ACC112 (cell line): Measurements from ENCODE around the gene TMEM242.

Experiments
- H2AFZ ChIP-seq: fragments of 200-600 bp; sonication (generic); one replicate; pipeline ENCODE4 v1.6.0; 2017; ENCODE audit warnings: antibody characterized with exemption, low read length; ENCODE audit not compliant: unreplicated experiment
- H3K27ac ChIP-seq: fragments of 200-600 bp; sonication (generic); 2 replicates; pipeline ENCODE4 v1.5.1; 2014; ENCODE audit warnings: low read depth, mild to moderate bottlenecking, antibody characterized with exemption, low read length, moderate library complexity
- H3K27me3 ChIP-seq: fragments of 200-600 bp; sonication (generic); 2 replicates; pipeline ENCODE4 v1.6.1; 2014; ENCODE audit warnings: mild to moderate bottlenecking, antibody characterized with exemption, low read length, moderate library complexity, mixed read lengths; ENCODE audit not compliant: insufficient read depth
- H3K36me3 ChIP-seq: fragments of 200-600 bp; sonication (generic); 2 replicates; pipeline ENCODE4 v1.6.1; 2016; ENCODE audit warnings: mild to moderate bottlenecking, antibody characterized with exemption, low read length, moderate library complexity, mixed read lengths; ENCODE audit not compliant: insufficient read depth
- H3K4me1 ChIP-seq: fragments of 200-600 bp; sonication (generic); one replicate; pipeline ENCODE4 v1.6.1; 2016; ENCODE audit warnings: low read length, mixed read lengths; ENCODE audit not compliant: insufficient read depth, unreplicated experiment, control insufficient read depth
- H3K4me3 ChIP-seq: fragments of 200-600 bp; sonication (generic); 2 replicates; pipeline ENCODE4 v1.5.1; 2014; ENCODE audit warnings: mild to moderate bottlenecking, low read depth, low read length
- H3K79me2 ChIP-seq: fragments of 200-600 bp; sonication (generic); one replicate; pipeline ENCODE4 v1.6.0; 2016; ENCODE audit warnings: low read length; ENCODE audit not compliant: control insufficient read depth, unreplicated experiment, insufficient read depth

Gene TMEM242

DNA sequence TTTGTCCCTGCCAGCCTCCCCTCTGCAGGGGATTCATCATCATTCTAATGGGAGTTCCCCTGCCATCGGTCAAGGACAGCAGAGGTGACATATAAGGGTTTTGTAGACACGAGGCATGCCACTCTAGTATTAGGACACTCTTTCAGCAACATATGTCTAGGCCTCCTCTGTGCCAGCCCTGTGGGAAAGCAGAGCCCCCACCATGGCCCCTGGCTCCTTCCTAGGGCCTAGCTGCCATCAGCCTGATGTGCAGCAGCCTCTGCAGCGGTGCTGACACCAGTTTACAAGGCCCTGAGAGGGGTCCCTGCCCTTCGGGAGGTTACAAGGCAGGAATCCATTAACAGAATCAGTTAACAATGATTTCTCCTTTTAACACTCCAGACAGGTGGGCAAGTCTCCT lies 32.5 kb downstream of the TMEM242 start:
- no peaks in the 10 kb centered on the region for H3K36me3 ChIP-seq
- no peak overlapping the region for H2AFZ ChIP-seq
- H3K27me3 ChIP-seq = no peaks in the 10 kb centered on the region
- no peaks in the 10 kb centered on the region for H3K4me1 ChIP-seq
- no peaks in the 10 kb centered on the region for H3K79me2 ChIP-seq
- no peak overlapping the region for H3K4me3 ChIP-seq
- H3K27ac ChIP-seq = no peak overlapping the region

DNA sequence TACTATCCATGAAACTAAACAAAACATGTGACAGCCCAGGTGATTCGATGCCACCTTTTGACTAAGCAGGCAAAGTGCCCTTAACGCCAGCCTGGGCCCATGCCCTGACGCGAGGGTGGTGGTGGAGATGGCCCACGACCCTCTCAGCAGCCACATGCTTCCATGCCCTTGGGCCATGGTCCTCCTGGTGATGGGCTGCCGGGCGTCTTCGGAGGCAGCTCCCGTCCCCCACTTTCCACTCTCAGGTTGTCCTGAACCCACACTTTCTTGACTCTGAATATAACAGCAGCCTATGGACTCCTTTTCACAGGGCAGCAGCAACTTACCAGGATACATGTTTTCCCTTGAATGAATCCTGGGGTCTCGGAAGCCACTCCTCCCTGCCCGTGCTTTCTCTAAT lies 33.6 kb downstream of the TMEM242 start:
- no peaks in the 10 kb centered on the region for H3K36me3 ChIP-seq
- H3K79me2 ChIP-seq = no peaks in the 10 kb centered on the region
- no peaks in the 10 kb centered on the region for H3K4me1 ChIP-seq
- no peaks in the 10 kb centered on the region for H3K27me3 ChIP-seq
- H3K4me3 ChIP-seq = no peak overlapping the region
- H2AFZ ChIP-seq = no peak overlapping the region
- no peak overlapping the region for H3K27ac ChIP-seq

DNA sequence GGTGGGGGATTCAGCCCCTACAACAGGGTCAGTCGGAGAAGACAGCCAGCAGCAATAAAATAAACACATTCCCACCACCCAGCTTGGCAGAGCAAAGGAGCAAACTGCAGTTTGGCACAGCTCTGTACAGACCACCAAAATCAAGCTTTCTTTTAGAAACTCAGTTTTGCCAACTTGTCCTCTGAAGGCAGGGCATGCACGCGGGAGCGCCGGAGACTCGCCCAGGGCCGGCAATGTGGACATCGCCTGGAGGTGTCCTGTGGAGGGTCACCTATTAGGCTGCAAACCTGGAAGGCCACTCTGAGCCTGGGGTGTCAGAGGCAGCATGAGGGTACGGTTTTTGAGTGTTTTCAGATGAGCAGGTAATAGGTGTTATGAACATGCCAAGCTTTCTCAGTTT lies 34.7 kb downstream of the TMEM242 start:
- Histone ChIP-seq H3K36me3 (no peaks in the 10 kb centered on the region), H3K27ac (no peak overlapping the region), H3K79me2 (no peaks in the 10 kb centered on the region), H3K4me3 (no peak overlapping the region), H3K4me1 (no peaks in the 10 kb centered on the region), H2AFZ (no peak overlapping the region), H3K27me3 (no peaks in the 10 kb centered on the region)

DNA sequence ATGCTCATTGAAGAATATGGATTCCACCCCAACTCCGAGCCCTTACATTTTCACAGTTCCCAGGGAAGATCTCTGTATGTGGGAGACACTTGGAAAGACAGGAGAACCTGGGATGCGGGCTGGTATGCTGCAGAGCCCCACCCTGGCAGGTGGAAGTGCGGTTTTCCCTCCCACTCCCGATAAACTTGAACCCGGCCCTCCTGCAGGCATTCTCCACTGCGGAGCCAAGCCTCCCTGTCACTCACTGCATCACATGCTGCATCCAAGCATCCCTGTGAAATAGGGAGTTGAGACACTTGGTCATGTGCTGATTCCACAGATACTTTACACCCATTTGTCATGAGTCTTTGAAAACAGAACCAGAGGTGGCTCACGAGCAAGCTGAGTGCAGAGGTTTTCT lies 35.4 kb downstream of the TMEM242 start:
- Histone ChIP-seq H3K36me3 (no peaks in the 10 kb centered on the region), H3K4me1 (no peaks in the 10 kb centered on the region), H3K27ac (no peak overlapping the region), H3K4me3 (no peak overlapping the region), H3K79me2 (no peaks in the 10 kb centered on the region), H3K27me3 (no peaks in the 10 kb centered on the region), H2AFZ (no peak overlapping the region)

DNA sequence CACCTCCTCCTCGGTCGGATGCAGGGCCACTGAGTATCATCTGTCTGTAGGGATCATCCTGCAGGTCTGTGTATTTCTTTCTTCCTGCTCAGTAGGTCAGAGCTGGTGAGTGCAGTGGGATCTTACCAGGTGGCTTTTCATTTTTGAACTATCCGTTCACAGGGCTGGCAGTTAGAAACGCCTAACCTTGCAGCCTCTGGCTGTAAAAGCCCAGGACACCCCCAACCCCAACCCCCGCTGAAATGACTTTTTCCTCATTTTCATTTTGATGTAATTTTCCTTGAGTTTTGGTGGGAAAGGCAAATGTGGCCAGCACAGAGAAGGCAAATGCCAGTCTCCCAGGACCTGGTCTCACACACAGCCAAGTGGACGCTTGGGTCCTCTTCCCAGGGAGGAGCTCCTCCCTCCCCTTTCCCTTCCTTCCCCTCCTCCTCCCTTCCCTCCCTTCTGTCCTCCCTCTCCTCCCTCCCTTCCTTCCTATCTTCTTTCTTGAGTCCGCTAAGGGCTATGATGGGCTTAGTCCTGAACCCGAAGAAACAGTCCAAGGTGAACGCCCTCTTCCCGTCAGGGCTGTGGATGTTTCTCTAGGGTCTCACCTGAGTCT lies 36.0 kb downstream of the TMEM242 start:
- Histone ChIP-seq H3K4me1 (no peaks in the 10 kb centered on the region), H3K27me3 (no peaks in the 10 kb centered on the region), H3K36me3 (no peaks in the 10 kb centered on the region), H3K79me2 (no peaks in the 10 kb centered on the region), H2AFZ (no peak overlapping the region), H3K27ac (no peak overlapping the region), H3K4me3 (no peak overlapping the region)

DNA sequence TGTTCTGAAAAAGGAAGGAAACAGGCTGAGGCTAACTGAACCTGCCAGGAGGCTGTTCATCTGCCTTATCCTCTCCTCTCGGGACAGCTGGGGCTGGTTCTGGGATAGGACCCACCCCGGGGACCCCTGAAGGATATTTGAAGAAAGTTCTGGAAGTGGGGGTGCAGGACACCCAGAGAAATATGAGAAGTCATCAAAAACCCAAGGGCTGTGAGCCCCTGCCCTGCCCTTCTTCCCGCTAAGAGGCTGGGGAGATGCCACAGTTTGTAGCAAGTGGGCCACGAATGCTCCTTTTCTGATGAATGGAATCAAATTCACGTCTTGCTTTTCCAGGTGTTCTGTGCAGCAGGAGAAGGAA lies 37.9 kb downstream of the TMEM242 start:
- H3K79me2 ChIP-seq = no peaks in the 10 kb centered on the region
- no peaks in the 10 kb centered on the region for H3K4me1 ChIP-seq
- no peak overlapping the region for H3K4me3 ChIP-seq
- H3K27me3 ChIP-seq = no peaks in the 10 kb centered on the region
- no peak overlapping the region for H2AFZ ChIP-seq
- no peaks in the 10 kb centered on the region for H3K36me3 ChIP-seq
- no peak overlapping the region for H3K27ac ChIP-seq

DNA sequence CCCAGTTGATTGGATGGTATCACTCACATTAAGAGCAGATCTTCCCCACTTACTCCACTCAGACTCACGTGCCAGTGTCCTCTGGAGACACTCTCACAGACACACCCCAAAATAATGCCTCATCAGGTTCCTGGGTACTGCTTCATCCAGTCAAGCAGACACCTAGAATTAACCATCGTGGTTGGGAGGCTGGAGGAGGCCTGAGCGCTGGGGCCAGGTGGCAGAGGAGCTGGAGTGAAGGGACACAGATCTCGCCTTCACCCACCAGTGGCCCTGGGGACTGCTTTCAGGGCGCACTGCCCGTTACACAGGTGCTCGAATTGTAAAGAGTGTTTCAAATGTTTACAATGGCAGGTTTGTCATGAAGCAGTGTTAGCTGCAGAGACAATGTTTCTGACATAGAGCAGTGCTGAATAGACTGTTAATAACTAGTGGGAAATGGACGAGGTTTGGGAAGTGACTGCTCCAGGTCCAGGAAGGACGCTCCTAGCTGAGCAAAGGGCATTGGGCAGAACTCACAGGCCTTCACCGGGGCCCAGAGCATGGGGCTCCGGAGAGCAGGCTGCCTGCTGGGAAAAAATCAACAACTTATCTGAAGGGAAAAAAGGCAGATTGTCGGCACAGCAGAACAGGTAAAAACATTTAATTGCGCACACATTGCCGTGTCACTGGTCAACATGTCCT lies 38.4 kb downstream of the TMEM242 start:
- Histone ChIP-seq H3K27me3 (no peaks in the 10 kb centered on the region), H2AFZ (no peak overlapping the region), H3K4me3 (no peak overlapping the region)

DNA sequence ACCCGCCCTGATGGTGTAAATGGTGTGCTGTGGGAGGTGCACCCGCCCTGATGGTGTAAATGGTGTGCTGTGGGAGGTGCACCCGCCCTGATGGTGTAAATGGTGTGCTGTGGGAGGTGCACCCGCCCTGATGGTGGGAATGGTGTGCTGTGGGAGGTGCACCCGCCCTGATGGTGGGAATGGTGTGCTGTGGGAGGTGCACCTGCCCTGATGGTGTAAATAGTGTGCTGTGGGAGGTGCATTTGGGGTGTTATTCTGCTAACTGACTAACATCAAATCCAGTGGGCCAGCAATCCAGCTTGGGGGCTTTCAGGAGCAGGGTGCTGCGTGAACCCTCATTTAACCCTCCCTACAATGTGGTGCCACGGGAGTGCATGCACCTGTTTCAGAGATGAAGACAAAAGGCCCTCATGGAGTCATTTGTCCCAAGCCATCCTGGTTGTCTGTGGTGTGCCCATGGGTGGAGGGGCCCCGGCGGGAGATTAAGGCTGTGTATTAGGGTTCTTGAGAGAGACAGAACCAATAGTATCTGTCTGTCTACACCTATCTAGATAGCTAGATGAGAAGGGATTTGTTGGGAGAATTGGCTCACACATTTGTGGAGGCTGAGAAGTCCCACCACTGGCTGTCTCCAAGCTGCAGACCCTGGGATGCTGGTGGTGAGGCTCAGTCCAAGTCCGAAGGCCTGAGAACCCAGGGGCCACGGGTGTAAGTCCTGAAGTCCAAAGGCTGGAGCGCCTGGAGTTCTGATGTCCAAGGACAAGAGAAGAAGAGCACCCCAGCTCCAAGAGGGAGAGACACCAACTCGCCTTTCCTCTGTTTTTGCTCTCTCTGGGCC lies 39.2 kb downstream of the TMEM242 start:
- no peak overlapping the region for H2AFZ ChIP-seq

More for the DNA sequence above, 38.4 kb downstream of the TMEM242 start:
- H3K27ac ChIP-seq = no peak overlapping the region
- H3K79me2 ChIP-seq = no peaks in the 10 kb centered on the region
- H3K36me3 ChIP-seq = no peaks in the 10 kb centered on the region
- no peaks in the 10 kb centered on the region for H3K4me1 ChIP-seq

DNA sequence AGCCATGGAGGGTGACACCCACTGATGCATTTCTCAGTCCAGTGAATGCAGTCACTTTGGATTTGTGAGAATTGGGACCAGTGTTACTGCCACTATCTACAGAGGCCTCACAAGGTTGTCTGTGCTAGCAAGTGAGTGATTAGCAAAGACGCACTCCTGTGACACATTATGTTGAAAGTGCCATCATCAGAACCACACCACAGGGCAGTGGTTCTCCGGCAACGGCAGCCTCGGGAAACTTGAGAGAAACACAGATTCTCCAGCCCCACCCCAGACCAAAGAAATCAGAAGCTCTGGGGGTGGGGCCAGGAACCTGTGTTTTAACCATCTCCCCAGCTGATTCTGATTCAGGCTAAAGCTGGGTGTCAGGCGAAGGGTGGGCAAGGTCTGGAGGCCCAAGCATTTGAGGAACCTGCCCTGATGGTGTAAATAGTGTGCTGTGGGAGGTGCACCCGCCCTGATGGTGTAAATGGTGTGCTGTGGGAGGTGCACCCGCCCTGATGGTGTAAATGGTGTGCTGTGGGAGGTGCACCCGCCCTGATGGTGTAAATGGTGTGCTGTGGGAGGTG lies 39.9 kb downstream of the TMEM242 start:
- Histone ChIP-seq H2AFZ (no peak overlapping the region), H3K27me3 (no peaks in the 10 kb centered on the region)

More for the DNA sequence above, 39.2 kb downstream of the TMEM242 start:
- no peaks in the 10 kb centered on the region for H3K79me2 ChIP-seq
- H3K27ac ChIP-seq = no peak overlapping the region
- H3K27me3 ChIP-seq = no peaks in the 10 kb centered on the region
- no peak overlapping the region for H3K4me3 ChIP-seq
- no peaks in the 10 kb centered on the region for H3K4me1 ChIP-seq
- H3K36me3 ChIP-seq = no peaks in the 10 kb centered on the region

DNA sequence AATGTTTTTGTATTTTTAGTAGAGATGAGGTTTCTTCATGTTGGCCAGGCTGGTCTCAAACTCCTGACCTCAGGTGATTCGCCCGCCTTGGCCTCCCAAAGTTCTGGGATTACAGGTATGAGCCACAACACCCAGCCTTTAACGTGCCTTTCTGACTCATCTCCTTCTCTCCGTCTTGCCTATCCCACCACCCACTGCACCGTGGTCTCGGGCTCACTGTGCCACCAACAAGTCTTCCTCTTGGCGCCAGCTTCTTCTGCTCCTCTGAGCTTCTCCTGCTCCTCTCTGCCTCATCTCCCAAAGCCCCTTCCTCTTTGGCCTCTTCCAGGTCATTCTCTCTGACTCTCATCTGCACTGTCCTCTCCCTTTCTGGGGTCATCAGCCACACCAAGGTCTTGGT lies 41.0 kb downstream of the TMEM242 start:
- Histone ChIP-seq H3K4me3 (no peak overlapping the region), H3K27me3 (no peaks in the 10 kb centered on the region), H3K4me1 (no peaks in the 10 kb centered on the region), H3K27ac (no peak overlapping the region), H2AFZ (no peak overlapping the region), H3K36me3 (no peaks in the 10 kb centered on the region), H3K79me2 (no peaks in the 10 kb centered on the region)

More for the DNA sequence above, 39.9 kb downstream of the TMEM242 start:
- Histone ChIP-seq H3K4me1 (no peaks in the 10 kb centered on the region), H3K27ac (no peak overlapping the region), H3K4me3 (no peak overlapping the region), H3K79me2 (no peaks in the 10 kb centered on the region), H3K36me3 (no peaks in the 10 kb centered on the region)
